Activated gamma-delta T cell treated with anti-CD3 and anti-CD28 coated beads, Interleukin-2, amount 50 U/mL, for 16 hours (primary cell): ENCODE measurements around the gene COX4I2.
"Not testable (repeated sequence)": the region's sequence is repeated elsewhere in the genome, so short reads cannot be mapped to it uniquely, and the experiment has no call there.

Experiments
- DNase-seq: peaks from one replicate; pipeline ENCODE4 v3.0.0-alpha.2; 2020; ENCODE audit warnings: low read depth

COX4I2 gene

GRCh38 chr20:31637660-31638059, at the start of gene COX4I2:
COX4I2 (plus strand) TSS chr20:31637912; CDS start chr20:31639018, 1,106 bp downstream.
- no peak for DNase-seq

DNA sequence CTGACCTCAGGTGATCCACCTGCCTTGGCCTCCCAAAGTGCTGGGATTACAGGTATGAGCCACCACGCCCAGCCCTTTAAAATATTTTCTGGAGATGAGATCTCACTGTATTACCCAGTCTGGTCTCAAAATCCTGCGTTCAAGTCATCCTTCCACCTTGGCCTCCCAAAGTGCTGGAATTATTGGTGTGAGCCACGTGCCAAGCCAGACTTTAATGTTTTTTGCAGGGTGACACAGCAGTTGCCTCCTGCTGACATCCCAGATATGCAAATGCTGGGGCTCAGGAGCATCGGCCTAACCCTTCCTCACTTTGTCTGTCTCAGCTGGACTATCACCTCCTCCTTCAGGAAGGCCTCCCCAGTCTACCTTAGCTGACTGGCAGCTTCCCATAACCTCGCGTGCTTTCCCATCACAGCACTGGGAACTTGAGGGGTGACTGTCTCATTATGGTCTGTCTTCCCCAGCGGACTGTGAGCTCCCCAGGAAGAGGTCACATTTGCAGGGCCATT, 46.9 kb upstream of the COX4I2 start:
- DNase-seq = no peak

GRCh38 chr20:31593221-31594001, 44.3 kb upstream of the COX4I2 start:
- DNase-seq = no peak

- DNase-seq = no peak
Measured at GRCh38 chr20:31594002-31594557, 43.6 kb upstream of the COX4I2 start.

DNA sequence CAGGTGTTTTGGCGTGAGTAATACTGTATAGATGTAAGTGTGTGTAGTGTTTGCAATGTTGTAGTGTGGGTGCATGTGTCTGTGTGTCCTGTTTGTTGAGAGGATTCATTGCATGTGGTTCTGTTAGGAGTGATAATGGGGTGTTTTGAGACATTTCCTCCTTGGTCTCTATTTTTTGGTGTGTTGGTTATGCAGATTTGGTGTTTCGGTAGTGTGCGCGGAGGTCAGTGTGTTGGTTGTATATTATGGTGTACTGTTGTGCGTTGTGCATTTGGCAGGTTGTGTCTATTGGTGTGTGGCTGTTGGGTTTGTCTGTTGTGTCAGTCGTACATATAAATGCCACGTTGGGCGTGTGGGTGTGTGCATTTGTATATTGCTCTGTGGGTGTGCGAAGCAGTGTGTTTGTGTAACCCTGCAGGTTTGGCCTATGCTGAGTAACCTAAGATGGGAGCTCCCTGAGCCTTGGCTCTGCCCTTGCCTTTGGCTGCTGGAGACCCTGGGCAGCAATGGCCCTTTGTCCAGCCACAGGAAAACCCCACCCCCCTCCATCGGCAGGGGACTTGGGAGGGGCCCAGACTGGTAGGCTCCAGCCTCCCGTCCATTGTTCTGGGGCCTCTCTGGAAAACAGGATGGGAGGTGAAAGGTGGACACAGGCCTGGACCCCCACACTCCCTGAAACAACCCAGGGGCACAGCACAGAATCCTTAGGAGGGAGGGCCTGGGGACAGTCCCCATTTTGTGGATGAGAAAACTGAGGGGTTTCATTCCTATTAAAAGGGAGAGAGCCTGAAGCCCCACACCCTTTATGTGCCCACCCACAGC, 42.9 kb upstream of the COX4I2 start:
- no peak for DNase-seq

- no peak for DNase-seq
Measured at GRCh38 chr20:31595380-31595653, 42.4 kb upstream of the COX4I2 start.

DNA sequence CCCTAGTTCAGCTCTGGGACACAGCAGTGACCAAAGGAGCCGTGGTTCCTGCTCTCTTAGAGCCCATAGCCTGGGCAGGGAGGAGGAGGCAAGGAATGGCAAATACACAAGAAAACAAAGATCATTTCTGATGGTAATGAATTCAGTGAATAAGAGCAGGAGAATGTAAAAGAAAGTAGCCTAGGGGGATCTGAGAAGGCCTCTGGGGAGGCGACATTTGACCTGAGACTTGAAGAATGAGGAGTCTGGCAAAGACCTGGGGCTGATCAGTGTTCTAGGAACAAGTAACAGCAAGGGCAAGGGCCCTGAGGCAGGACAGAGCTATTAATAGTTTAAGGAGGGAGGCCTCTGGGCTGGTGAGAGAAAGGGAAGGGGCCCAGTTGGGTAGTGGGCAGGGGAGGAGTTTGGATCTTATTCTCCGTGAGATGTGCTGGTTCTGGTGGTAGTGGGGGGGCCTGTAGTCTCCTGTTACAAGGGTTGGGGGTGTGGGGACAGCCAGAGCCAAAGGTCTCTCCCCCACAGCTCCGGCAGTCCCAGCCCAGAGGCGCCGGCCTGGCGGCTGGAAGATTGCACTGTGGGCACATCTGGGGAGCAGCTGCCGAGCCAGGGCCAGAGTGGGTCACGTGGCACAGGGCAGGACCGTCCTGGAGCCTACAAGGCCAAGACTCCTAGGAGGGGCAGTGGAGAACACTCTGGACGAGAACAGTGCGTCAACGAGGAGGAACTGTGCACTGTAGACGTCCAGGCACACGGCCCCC, 41.9 kb upstream of the COX4I2 start:
- DNase-seq = no peak

GRCh38 chr20:31596412-31596715, 41.3 kb upstream of the COX4I2 start:
- DNase-seq = not testable (repeated sequence)

DNA sequence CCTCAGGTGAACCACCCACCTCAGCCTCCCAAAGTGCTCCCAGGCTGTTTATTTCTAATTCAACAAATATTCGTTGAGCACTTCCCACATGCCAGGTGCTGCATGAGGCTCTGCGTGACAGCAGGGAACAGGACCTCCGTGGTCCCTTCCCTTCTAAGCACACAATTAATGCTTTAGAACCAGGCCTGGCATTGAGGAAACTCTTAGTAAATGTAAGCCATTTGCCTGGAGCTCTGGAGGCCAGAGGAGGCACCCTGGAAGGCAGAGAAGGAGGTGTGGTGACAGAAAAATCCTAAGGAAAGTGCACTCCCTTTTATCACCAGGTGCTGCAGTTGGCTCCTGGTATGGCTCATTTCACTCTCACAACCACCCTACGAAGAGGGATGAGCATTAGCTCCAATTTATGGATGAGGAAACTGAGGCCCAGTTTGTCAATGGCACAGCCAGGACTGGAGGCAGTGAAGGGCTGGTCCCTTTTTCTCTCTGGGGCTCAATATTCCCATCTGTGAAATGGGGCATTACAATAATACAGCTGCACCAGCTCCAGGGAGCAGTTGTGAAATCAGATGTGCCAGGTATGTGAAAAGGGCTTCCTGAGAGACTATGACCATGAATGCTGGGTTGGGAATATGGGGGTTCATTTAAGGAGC, 40.8 kb upstream of the COX4I2 start:
- DNase-seq = no peak

- no peak for DNase-seq
Measured at GRCh38 chr20:31597481-31597855, 40.2 kb upstream of the COX4I2 start.

DNA sequence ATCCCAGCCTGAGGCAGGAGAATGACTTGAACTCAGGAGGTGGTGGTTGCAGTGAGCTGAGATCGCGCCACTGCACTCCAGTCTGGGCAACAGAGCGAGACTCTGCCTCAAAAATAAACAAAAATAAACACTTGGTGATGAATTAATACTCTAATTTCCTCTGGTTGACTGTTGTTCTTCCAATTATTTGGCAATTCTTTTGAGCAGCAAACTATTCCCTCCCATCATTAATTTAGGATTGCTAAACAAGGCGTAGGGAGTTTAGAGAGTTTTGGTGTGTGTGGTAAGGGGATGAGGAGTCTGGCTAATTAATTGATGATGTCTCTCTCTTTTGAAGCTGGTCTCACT, 35.3 kb upstream of the COX4I2 start:
- DNase-seq = no peak

DNA sequence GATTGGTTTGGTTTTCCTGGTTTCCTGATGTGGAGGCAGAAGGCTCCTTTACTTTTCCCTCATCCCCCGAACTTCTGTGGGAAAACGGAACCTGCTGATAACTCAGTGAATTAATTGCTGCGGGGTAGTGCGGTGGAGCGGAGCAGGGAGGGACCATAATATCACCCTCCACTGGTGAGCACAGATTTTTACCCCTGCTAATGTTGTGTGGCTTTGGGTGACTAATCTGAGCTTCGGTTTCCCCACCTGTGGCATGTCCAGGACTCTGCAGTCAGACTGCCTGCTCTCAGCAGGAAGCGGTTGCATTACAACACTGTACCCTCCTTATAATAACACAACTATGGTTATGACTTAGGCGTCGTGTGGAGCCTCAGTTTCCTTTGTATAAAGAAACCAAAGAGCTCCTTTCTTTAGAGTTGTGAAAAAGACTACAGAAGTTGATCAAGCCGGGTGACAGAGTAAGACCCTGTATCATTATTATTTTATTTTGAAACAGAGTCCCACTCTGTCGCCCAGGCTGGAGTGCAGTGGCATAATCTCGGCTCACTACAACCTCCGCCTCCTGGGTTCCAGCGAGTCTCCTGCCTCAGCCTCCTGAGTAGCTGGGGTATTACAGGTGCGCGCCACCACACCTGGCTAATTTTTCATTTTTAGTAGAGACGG, 34.8 kb upstream of the COX4I2 start:
- DNase-seq = no peak

GRCh38 chr20:31603822-31604566, 33.7 kb upstream of the COX4I2 start:
- peak; percentile 56 for DNase-seq

GRCh38 chr20:31604567-31605030, 33.1 kb upstream of the COX4I2 start:
- no peak for DNase-seq

- DNase-seq = peak; percentile 76
Measured at GRCh38 chr20:31605031-31605901, 32.4 kb upstream of the COX4I2 start, which contains the start of gene ID1. ID1 (plus strand) TSS chr20:31605289; CDS start chr20:31605388, 99 bp downstream.

DNA sequence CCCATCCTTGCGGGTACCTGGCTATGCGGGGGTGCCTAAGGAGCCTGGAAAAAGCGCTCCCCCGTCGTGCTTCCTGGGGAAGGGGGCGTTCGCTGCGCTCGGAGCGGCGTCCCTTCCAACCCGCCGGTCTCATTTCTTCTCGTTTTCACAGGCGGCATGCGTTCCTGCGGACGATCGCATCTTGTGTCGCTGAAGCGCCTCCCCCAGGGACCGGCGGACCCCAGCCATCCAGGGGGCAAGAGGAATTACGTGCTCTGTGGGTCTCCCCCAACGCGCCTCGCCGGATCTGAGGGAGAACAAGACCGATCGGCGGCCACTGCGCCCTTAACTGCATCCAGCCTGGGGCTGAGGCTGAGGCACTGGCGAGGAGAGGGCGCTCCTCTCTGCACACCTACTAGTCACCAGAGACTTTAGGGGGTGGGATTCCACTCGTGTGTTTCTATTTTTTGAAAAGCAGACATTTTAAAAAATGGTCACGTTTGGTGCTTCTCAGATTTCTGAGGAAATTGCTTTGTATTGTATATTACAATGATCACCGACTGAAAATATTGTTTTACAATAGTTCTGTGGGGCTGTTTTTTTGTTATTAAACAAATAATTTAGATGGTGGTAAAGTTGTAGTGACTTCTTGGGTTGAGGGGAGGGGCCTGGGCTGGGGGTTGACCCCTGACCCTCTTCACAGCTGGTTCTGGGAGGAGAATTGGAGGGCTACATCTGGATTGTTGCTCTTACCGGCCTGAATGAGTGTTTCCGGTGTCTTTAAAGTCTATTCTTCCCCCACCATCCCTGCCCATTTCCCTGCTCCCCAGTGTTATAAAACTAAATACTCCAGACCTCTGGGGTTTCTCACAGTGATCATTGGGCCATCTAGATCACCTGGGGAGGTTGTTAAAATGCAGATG, 31.6 kb upstream of the COX4I2 start:
- no peak for DNase-seq

GRCh38 chr20:31606804-31607639, 30.7 kb upstream of the COX4I2 start:
- no peak for DNase-seq
